Measurements from ENCODE around the gene BAG1. TPM values are rescaled to one million over a fixed set of nuclear protein-coding genes. Genes with fewer than 3 reads are reported as not detected.

The BAG1 gene
- total RNA-seq, 4 donors from 2014 or later, result 73.2 to 101 (median 91.0) TPM

GRCh38 chr9:33248606-33249005 is 15.9 kb downstream of the BAG1 start:
- intact Hi-C loops (cut with DNase I), result no loop called here
- Histone ChIP-seq H3K27ac (no peak overlapping the region), H3K27me3 (no peaks in the 10 kb centered on the region), H3K4me3 (no peak overlapping the region), H3K4me1 (no peaks in the 10 kb centered on the region), H3K36me3 (peaks cover 0 to 56% (median 6%) of the 10 kb centered on the region in 3 donors), H3K9me3 (no peaks in the 10 kb centered on the region)
- WGBS, 2 donors, result 93 to 94% methylated on average over 3 of the region's 3 CpGs
- no peak for TF ChIP-seq POLR2A (IDR thresholded peaks at IDR 0.05)
- TF ChIP-seq CTCF (IDR thresholded peaks at IDR 0.05), result no peak
- DNase-seq, result no peak

- TF ChIP-seq POLR2A (IDR thresholded peaks at IDR 0.05) (no peak), CTCF (IDR thresholded peaks at IDR 0.05) (no peak)
- intact Hi-C loops (cut with DNase I), result no loop called here
- no peaks in the 10 kb centered on the region for H3K4me1 ChIP-seq
- no peak for DNase-seq
- no peak overlapping the region for H3K4me3 ChIP-seq
- H3K9me3 ChIP-seq, result no peaks in the 10 kb centered on the region
- no peak overlapping the region for H3K27ac ChIP-seq
- H3K27me3 ChIP-seq, result no peaks in the 10 kb centered on the region
- WGBS, 2 donors, result 94 to 97% methylated on average over 4 to 9 of the region's 9 CpGs
- H3K36me3 ChIP-seq, result peaks cover 0 to 34% (median 0%) of the 10 kb centered on the region in 3 donors
Observed at GRCh38 chr9:33246269-33246860, 18.1 kb downstream of the BAG1 start.

GRCh38 chr9:33245341-33245740 is 19.2 kb downstream of the BAG1 start:
- DNase-seq, result no peak
- Histone ChIP-seq H3K4me3 (no peak overlapping the region), H3K9me3 (no peaks in the 10 kb centered on the region), H3K27me3 (no peaks in the 10 kb centered on the region), H3K27ac (no peak overlapping the region), H3K4me1 (no peaks in the 10 kb centered on the region), H3K36me3 (peaks cover 0 to 23% (median 0%) of the 10 kb centered on the region in 3 donors)
- WGBS, 2 donors, result 100% methylated on average over 1 to 2 of the region's 2 CpGs
- TF ChIP-seq CTCF (IDR thresholded peaks at IDR 0.05) (no peak), POLR2A (IDR thresholded peaks at IDR 0.05) (no peak)
- intact Hi-C loops (cut with DNase I), result no loop called here

GRCh38 chr9:33244137-33244784 is 20.2 kb downstream of the BAG1 start:
- H3K9me3 ChIP-seq, result no peaks in the 10 kb centered on the region
- no peak overlapping the region for H3K27ac ChIP-seq
- no peak overlapping the region for H3K4me3 ChIP-seq
- no peak for DNase-seq
- peaks cover 0 to 15% (median 0%) of the 10 kb centered on the region in 3 donors for H3K36me3 ChIP-seq
- WGBS, 2 donors, result 89 to 91% methylated on average over 7 to 9 of the region's 9 CpGs
- TF ChIP-seq CTCF (IDR thresholded peaks at IDR 0.05) (no peak), POLR2A (IDR thresholded peaks at IDR 0.05) (no peak)
- H3K27me3 ChIP-seq, result no peaks in the 10 kb centered on the region
- no peaks in the 10 kb centered on the region for H3K4me1 ChIP-seq
- intact Hi-C loops (cut with DNase I), result no loop called here

- H3K9me3 ChIP-seq, result no peaks in the 10 kb centered on the region
- H3K27ac ChIP-seq, result no peak overlapping the region
- intact Hi-C loops (cut with DNase I), result no loop called here
- H3K36me3 ChIP-seq, result no peaks in the 10 kb centered on the region
- TF ChIP-seq POLR2A (IDR thresholded peaks at IDR 0.05) (no peak), CTCF (IDR thresholded peaks at IDR 0.05) (no peak)
- no peak for DNase-seq
- H3K4me1 ChIP-seq, result no peaks in the 10 kb centered on the region
- 83 to 88% methylated on average over 6 of the region's 6 CpGs for WGBS, 2 donors
- H3K27me3 ChIP-seq, result no peaks in the 10 kb centered on the region
- H3K4me3 ChIP-seq, result no peak overlapping the region
Observed at GRCh38 chr9:33242609-33243134, 21.8 kb downstream of the BAG1 start.

All from esophagus squamous epithelium (tissue), 5 donors.